SK-N-SH treated with all-trans-retinoic acid at 6 μM for 48 hours (cell line): Measurements from ENCODE around the gene ANKRD55.
"Not testable (repeated sequence)": the region's sequence is repeated elsewhere in the genome, so short reads cannot be mapped to it uniquely, and the experiment has no call there.

Experiments used
- ATAC-seq: fragments of 200-7000 bp; cut with Tn5 transposase; 3 replicates; pipeline ENCODE4 v1.9.1; 2020; ENCODE audit warnings: mild to moderate bottlenecking, moderate library complexity
- BACH2 ChIP-seq: fragments of 250-450 bp; sonication (Bioruptor Pico); IDR thresholded peaks from 2 replicates; pipeline ENCODE4 v1.9.0; 2021; ENCODE audit warnings: mild to moderate bottlenecking, borderline replicate concordance
- CSRNP3 ChIP-seq: fragments of 250-450 bp; sonication (Bioruptor Pico); IDR thresholded peaks from 2 replicates; pipeline ENCODE4 v1.5.1; 2021; ENCODE audit warnings: mild to moderate bottlenecking, moderate library complexity
- ESRRG ChIP-seq: fragments of 250-450 bp; sonication (Bioruptor Pico); IDR thresholded peaks from 2 replicates; pipeline ENCODE4 v1.6.1; 2021; ENCODE audit warnings: mild to moderate bottlenecking
- ISL1 ChIP-seq: fragments of 250-450 bp; sonication (Bioruptor Pico); IDR thresholded peaks from 2 replicates; pipeline ENCODE4 v2.1.2; 2022; ENCODE audit warnings: mild to moderate bottlenecking, moderate library complexity
- OSR1 ChIP-seq: fragments of 250-450 bp; sonication (Bioruptor Pico); IDR thresholded peaks from 2 replicates; pipeline ENCODE4 v1.8.0; 2022; ENCODE audit warnings: moderate library complexity, mild to moderate bottlenecking, inconsistent platforms
- RARB ChIP-seq: fragments of 250-450 bp; sonication (Bioruptor Pico); IDR thresholded peaks from 2 replicates; pipeline ENCODE4 v1.8.0; 2021; ENCODE audit warnings: mild to moderate bottlenecking, moderate library complexity
- SNAI2 ChIP-seq: fragments of 250-450 bp; sonication (Bioruptor Pico); IDR thresholded peaks from 2 replicates; pipeline ENCODE4 v1.5.0; 2020; ENCODE audit warnings: mild to moderate bottlenecking, moderate library complexity
- TCF4 ChIP-seq: fragments of 250-450 bp; sonication (Bioruptor Pico); IDR thresholded peaks from 2 replicates; pipeline ENCODE4 v1.8.0; 2021; ENCODE audit warnings: mild to moderate bottlenecking, moderate library complexity, borderline replicate concordance
- TOX ChIP-seq: fragments of 250-450 bp; sonication (Bioruptor Pico); IDR thresholded peaks from 2 replicates; pipeline ENCODE4 v1.8.0; 2021; ENCODE audit warnings: mild to moderate bottlenecking, moderate library complexity, borderline replicate concordance
- TSHZ2 ChIP-seq: fragments of 250-450 bp; sonication (Bioruptor Pico); IDR thresholded peaks from 2 replicates; pipeline ENCODE4 v1.5.0; 2020; ENCODE audit warnings: mild to moderate bottlenecking, moderate library complexity
- ZC3H10 ChIP-seq: fragments of 250-450 bp; sonication (Bioruptor Pico); IDR thresholded peaks from 2 replicates; pipeline ENCODE4 v1.5.1; 2021; ENCODE audit warnings: mild to moderate bottlenecking, moderate library complexity
- ZFP3 ChIP-seq: fragments of 250-450 bp; sonication (Bioruptor Pico); IDR thresholded peaks from 2 replicates; pipeline ENCODE4 v1.5.0; 2020; ENCODE audit warnings: mild to moderate bottlenecking, moderate library complexity
- ZFP30 ChIP-seq: fragments of 450-650 bp; formaldehyde crosslinking; IDR thresholded peaks from 2 replicates; pipeline ENCODE4 v1.5.0; 2022; ENCODE audit warnings: mild to moderate bottlenecking, moderate library complexity
- ZNF70 ChIP-seq: fragments of 450-650 bp; formaldehyde crosslinking; IDR thresholded peaks from 2 replicates; pipeline ENCODE4 v1.5.0; 2020; ENCODE audit warnings: mild to moderate bottlenecking, moderate library complexity
- ZNF8 ChIP-seq: fragments of 450-650 bp; formaldehyde crosslinking; IDR thresholded peaks from 2 replicates; pipeline ENCODE4 v1.5.0; 2020; ENCODE audit warnings: mild to moderate bottlenecking, moderate library complexity
- TF ChIP-seq, protein P1 (sequence below): fragments of 250-450 bp; sonication (Bioruptor Pico); IDR thresholded peaks from 2 replicates; pipeline ENCODE4 v1.8.0; 2020; ENCODE audit warnings: mild to moderate bottlenecking, moderate library complexity, borderline replicate concordance
- TF ChIP-seq, protein P2 (sequence below): fragments of 250-450 bp; sonication (Bioruptor Pico); IDR thresholded peaks from 2 replicates; pipeline ENCODE4 v1.8.0; 2021; ENCODE audit warnings: low read depth, mild to moderate bottlenecking, moderate library complexity, borderline replicate concordance

ANKRD55 gene

GRCh38 chr5:56270568-56271392, 37.6 kb upstream of the ANKRD55 start:
- ATAC-seq, result peak; percentile 99
- TF ChIP-seq TCF4 (CRISPR knock-in tag) (0 out of 2 replicates have a peak, but pooled peaks have one; percentile 19), ZC3H10 (CRISPR knock-in tag) (no peak)

DNA sequence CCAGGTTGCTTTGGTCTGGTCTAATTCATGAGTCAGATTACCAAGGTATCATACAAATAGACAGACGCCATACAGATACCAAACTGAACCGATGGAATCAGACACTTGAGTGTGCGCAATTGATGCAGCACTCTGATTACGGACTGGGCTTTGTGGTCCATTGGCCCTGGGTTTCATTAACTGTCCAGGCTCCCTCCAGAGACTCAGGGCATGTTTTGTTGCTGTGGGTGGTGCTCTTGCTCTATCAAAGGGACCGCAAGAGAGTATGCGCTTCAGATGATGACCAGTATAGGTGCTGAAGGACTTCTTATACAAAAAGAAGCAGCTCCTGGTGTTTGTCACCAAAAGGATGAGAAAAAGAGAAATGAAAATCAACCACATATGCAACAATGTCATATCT, 36.9 kb upstream of the ANKRD55 start:
- no peak for TF ChIP-seq ESRRG (CRISPR knock-in tag)
- TF ChIP-seq SNAI2, result no peak
- no peak for TF ChIP-seq ZNF8 (CRISPR knock-in tag)
- no peak for TF ChIP-seq CSRNP3 (CRISPR knock-in tag)
- TF ChIP-seq TCF4 (CRISPR knock-in tag), result peak; percentile 11; the same call in 1 of the 2 replicates
- no peak for TF ChIP-seq RARB
- no peak for TF ChIP-seq ZNF70 (CRISPR knock-in tag)
- TF ChIP-seq TSHZ2 (CRISPR knock-in tag), result peak; percentile 46; the same call in 1 of the 2 replicates
- TF ChIP-seq, protein P1, sequence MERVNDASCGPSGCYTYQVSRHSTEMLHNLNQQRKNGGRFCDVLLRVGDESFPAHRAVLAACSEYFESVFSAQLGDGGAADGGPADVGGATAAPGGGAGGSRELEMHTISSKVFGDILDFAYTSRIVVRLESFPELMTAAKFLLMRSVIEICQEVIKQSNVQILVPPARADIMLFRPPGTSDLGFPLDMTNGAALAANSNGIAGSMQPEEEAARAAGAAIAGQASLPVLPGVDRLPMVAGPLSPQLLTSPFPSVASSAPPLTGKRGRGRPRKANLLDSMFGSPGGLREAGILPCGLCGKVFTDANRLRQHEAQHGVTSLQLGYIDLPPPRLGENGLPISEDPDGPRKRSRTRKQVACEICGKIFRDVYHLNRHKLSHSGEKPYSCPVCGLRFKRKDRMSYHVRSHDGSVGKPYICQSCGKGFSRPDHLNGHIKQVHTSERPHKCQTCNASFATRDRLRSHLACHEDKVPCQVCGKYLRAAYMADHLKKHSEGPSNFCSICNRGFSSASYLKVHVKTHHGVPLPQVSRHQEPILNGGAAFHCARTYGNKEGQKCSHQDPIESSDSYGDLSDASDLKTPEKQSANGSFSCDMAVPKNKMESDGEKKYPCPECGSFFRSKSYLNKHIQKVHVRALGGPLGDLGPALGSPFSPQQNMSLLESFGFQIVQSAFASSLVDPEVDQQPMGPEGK (CRISPR knock-in tag), result no peak
- peak; percentile 54 for ATAC-seq

DNA sequence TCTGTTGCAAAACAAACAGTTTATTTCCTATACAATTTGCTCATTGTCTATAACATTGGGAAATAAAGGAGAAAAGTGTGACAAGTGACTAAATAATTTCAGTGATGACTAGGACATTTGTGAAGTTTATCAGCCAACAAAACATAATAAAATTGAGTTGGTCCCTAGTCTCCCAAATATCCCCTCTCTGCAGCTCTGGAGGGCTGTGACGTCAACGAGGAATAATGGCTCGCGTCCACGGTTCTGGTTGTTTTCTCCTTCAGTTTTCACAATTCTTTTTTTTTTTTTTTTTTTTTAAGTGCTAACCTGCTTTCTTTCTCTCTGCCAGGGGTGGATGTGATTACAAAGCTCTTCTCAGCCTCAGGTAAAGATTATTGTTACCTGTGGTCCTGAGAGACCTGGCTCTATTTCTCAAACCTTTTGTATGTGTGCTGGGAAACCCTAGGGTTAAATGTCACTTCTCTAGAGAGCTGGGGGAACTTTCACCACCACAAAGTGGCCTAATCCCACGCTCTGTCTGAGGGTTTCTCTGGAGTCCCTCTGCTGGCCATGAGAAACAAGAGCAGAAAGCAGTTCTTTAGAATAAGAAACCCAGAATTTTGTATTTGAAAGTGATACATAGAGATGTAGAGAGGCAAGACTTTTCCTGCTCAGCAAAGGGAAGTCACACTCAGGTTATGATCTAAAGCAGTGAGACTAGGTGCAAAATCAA, 36.2 kb upstream of the ANKRD55 start:
- peak; percentile 86 for ATAC-seq
- TF ChIP-seq ZFP30 (CRISPR knock-in tag) (no peak), OSR1 (no peak), ISL1 (no peak), TSHZ2 (CRISPR knock-in tag) (no peak), ZC3H10 (CRISPR knock-in tag) (no peak)

- ATAC-seq, result not testable (repeated sequence)
These were observed 35.6 kb upstream of the ANKRD55 start for GRCh38 chr5:56268707-56269106.

- ATAC-seq, result no peak
- TF ChIP-seq TOX (CRISPR knock-in tag) (no peak), BACH2 (no peak), ZFP3 (CRISPR knock-in tag) (no peak), ZC3H10 (CRISPR knock-in tag) (no peak), ESRRG (CRISPR knock-in tag) (no peak), OSR1 (no peak), SNAI2 (no peak)
- TF ChIP-seq, protein P2, sequence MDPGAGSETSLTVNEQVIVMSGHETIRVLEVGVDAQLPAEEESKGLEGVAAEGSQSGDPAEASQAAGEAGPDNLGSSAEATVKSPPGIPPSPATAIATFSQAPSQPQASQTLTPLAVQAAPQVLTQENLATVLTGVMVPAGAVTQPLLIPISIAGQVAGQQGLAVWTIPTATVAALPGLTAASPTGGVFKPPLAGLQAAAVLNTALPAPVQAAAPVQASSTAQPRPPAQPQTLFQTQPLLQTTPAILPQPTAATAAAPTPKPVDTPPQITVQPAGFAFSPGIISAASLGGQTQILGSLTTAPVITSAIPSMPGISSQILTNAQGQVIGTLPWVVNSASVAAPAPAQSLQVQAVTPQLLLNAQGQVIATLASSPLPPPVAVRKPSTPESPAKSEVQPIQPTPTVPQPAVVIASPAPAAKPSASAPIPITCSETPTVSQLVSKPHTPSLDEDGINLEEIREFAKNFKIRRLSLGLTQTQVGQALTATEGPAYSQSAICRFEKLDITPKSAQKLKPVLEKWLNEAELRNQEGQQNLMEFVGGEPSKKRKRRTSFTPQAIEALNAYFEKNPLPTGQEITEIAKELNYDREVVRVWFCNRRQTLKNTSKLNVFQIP, result no peak
- TF ChIP-seq, all 23 proteins: peak for 0
These were observed 34.7 kb upstream of the ANKRD55 start for GRCh38 chr5:56267856-56268255.
